IMR-90 (cell line): ENCODE measurements around the gene PIAS1. TPM values are rescaled to one million over a fixed set of nuclear protein-coding genes. Genes with fewer than 3 reads are reported as not detected.

Experiments
- ATAC-seq: fragments of 200-7000 bp; cut with Tn5 transposase; 2 replicates; pipeline ENCODE4 v1.9.1; 2020; ENCODE audit warnings: low read depth, mild to moderate bottlenecking, moderate library complexity
- BruUV-seq: library from RNA; stranded (reverse); fragments of 400-500 nt; replicated peaks from 2 replicates; lab custom pipeline; 2021; lab: Mats Ljungman, UMichigan
- CTCF ChIA-PET: fragments of 300-600 bp; formaldehyde crosslinking; extraction: SDS; loops from one replicate; lab custom pipeline; 2021; ENCODE audit warnings: antibody characterized with exemption; lab: Yijun Ruan, JAX
- POLR2A ChIA-PET: fragments of 300-600 bp; sonication (Branson Sonifier 250); formaldehyde crosslinking; loops from one replicate; lab custom pipeline; 2022; ENCODE audit warnings: antibody characterized with exemption; ENCODE audit not compliant: unreplicated experiment; lab: Charles Lee
- DNase-seq: peaks from one replicate; pipeline ENCODE4 v3.0.0; 2013
- H2AFZ ChIP-seq: replicated peaks from 2 replicates; pipeline ENCODE3; 2013; ENCODE audit warnings: low read length, mild to moderate bottlenecking; ENCODE audit not compliant: poor library complexity
- H2AK5ac ChIP-seq: 2 replicates; pipeline ENCODE4 v1.6.1; 2013; ENCODE audit warnings: low read depth, low read length, inconsistent platforms
- H2AK9ac ChIP-seq: replicated peaks from 2 replicates; pipeline ENCODE3; 2013; ENCODE audit warnings: mild to moderate bottlenecking, low read depth, low read length, moderate library complexity; ENCODE audit not compliant: poor library complexity
- H2BK120ac ChIP-seq: 2 replicates; pipeline ENCODE4 v1.6.1; 2013; ENCODE audit warnings: low read depth, low read length, inconsistent platforms
- H2BK15ac ChIP-seq: 3 replicates; pipeline ENCODE4 v1.6.1; 2013; ENCODE audit warnings: low read depth, low read length, inconsistent platforms
- H2BK20ac ChIP-seq: 2 replicates; pipeline ENCODE4 v1.6.1; 2013; ENCODE audit warnings: low read depth, mild to moderate bottlenecking, inconsistent platforms, low read length, moderate library complexity
- H2BK5ac ChIP-seq: 2 replicates; pipeline ENCODE4 v1.6.1; 2013; ENCODE audit warnings: mild to moderate bottlenecking, low read depth, low read length, inconsistent platforms; ENCODE audit not compliant: poor library complexity, severe bottlenecking
- H3K14ac ChIP-seq: replicated peaks from 2 replicates; pipeline ENCODE4 v1.6.1; 2013; ENCODE audit warnings: low read depth, low read length, inconsistent platforms
- H3K18ac ChIP-seq: 2 replicates; pipeline ENCODE4 v1.6.1; 2013; ENCODE audit warnings: low read depth, low read length, control low read depth
- H3K23ac ChIP-seq: 2 replicates; pipeline ENCODE4 v1.6.1; 2013; ENCODE audit warnings: low read depth, low read length, inconsistent platforms
- H3K27ac ChIP-seq: 2 replicates; pipeline ENCODE4 v1.5.1; 2013; ENCODE audit warnings: mild to moderate bottlenecking, control low read depth, low read length; ENCODE audit not compliant: insufficient read depth
- H3K27me3 ChIP-seq: 2 replicates; pipeline ENCODE4 v1.6.1; 2013; ENCODE audit warnings: low read length; ENCODE audit not compliant: control insufficient read depth, insufficient read depth
- H3K36me3 ChIP-seq: 2 replicates; pipeline ENCODE4 v1.6.1; 2013; ENCODE audit warnings: low read length, mixed read lengths; ENCODE audit not compliant: control insufficient read depth, insufficient read depth
- H3K4ac ChIP-seq: 2 replicates; pipeline ENCODE4 v1.6.1; 2013; ENCODE audit warnings: low read depth, low read length, inconsistent platforms
- H3K4me1 ChIP-seq: 2 replicates; pipeline ENCODE4 v1.6.1; 2013; ENCODE audit warnings: low read length, mixed read lengths; ENCODE audit not compliant: control insufficient read depth, insufficient read depth
- H3K4me2 ChIP-seq: 2 replicates; pipeline ENCODE4 v1.6.1; 2013; ENCODE audit warnings: low read depth, mild to moderate bottlenecking, control low read depth, low read length, moderate library complexity
- H3K4me3 ChIP-seq: 2 replicates; pipeline ENCODE4 v1.5.1; 2013; ENCODE audit warnings: low read depth, mild to moderate bottlenecking, control low read depth, low read length, moderate library complexity; ENCODE audit not compliant: insufficient read depth
- H3K56ac ChIP-seq: 2 replicates; pipeline ENCODE4 v1.6.1; 2013; ENCODE audit warnings: low read length, inconsistent platforms; ENCODE audit not compliant: insufficient read depth; ENCODE audit errors: extremely low read depth
- H3K79me1 ChIP-seq, 2 experiments: 2 replicates each; pipeline ENCODE4 v1.6.1; 2013; ENCODE audit warnings: low read length in 2 of 2, inconsistent platforms in 1 of 2, low read depth in 1 of 2
- H3K9ac ChIP-seq: 2 replicates; pipeline ENCODE4 v1.6.1; 2013; ENCODE audit warnings: low read depth, low read length, control low read depth
- H3K9me1 ChIP-seq: 2 replicates; pipeline ENCODE4 v1.6.1; 2013; ENCODE audit warnings: low read length, inconsistent platforms; ENCODE audit not compliant: insufficient read depth
- H3K9me3 ChIP-seq: 2 replicates; pipeline ENCODE4 v1.6.1; 2013; ENCODE audit warnings: low read length; ENCODE audit not compliant: control insufficient read depth, insufficient read depth
- H4K20me1 ChIP-seq: 2 replicates; pipeline ENCODE4 v1.6.1; 2013; ENCODE audit warnings: low read length, inconsistent platforms; ENCODE audit not compliant: insufficient read depth
- H4K5ac ChIP-seq: 2 replicates; pipeline ENCODE4 v1.6.1; 2013; ENCODE audit warnings: mild to moderate bottlenecking, low read depth, low read length, control low read depth
- H4K8ac ChIP-seq, 2 experiments: 2 replicates each; pipeline ENCODE4 v1.6.1; 2013; ENCODE audit warnings: low read depth in 2 of 2, low read length in 2 of 2, control low read depth in 1 of 2, inconsistent platforms in 1 of 2
- H4K91ac ChIP-seq: 2 replicates; pipeline ENCODE4 v1.6.1; 2013; ENCODE audit warnings: low read depth, low read length, inconsistent platforms; ENCODE audit not compliant: insufficient read depth
- BHLHE40 ChIP-seq: fragments of 150-350 bp; IDR thresholded peaks from 2 replicates; pipeline ENCODE4 v1.6.1; 2016; ENCODE audit warnings: mild to moderate bottlenecking, low read depth, low read length
- CEBPB ChIP-seq: IDR thresholded peaks from 2 replicates; pipeline ENCODE4 v1.6.1; 2012; ENCODE audit warnings: low read depth, low read length, improper control_type of control experiment
- CHD1 ChIP-seq: IDR thresholded peaks from 2 replicates; pipeline ENCODE4 v1.6.1; 2012; ENCODE audit warnings: low read depth, low read length, improper control_type of control experiment
- FOS ChIP-seq: fragments of 150-350 bp; IDR thresholded peaks from 2 replicates; pipeline ENCODE4 v1.6.1; 2016; ENCODE audit warnings: low read depth, low read length
- MAFK ChIP-seq: IDR thresholded peaks from 2 replicates; pipeline ENCODE4 v1.6.1; 2012; ENCODE audit warnings: low read depth, low read length, improper control_type of control experiment
- MAZ ChIP-seq: IDR thresholded peaks from 2 replicates; pipeline ENCODE4 v1.6.1; 2012; ENCODE audit warnings: low read depth, mild to moderate bottlenecking, low read length, improper control_type of control experiment, moderate library complexity, borderline replicate concordance
- MXI1 ChIP-seq: IDR thresholded peaks from 2 replicates; pipeline ENCODE4 v1.6.1; 2012; ENCODE audit warnings: low read depth, mild to moderate bottlenecking, low read length, moderate library complexity, borderline replicate concordance
- NFE2L2 ChIP-seq: fragments of 150-350 bp; IDR thresholded peaks from 2 replicates; pipeline ENCODE4 v1.6.1; 2016; ENCODE audit warnings: low read depth, mild to moderate bottlenecking, low read length
- RAD21 ChIP-seq: IDR thresholded peaks from 2 replicates; pipeline ENCODE4 v1.6.1; 2012; ENCODE audit warnings: low read length, improper control_type of control experiment
- RCOR1 ChIP-seq: IDR thresholded peaks from 2 replicates; pipeline ENCODE4 v1.6.1; 2012; ENCODE audit warnings: mild to moderate bottlenecking, low read length, improper control_type of control experiment; ENCODE audit not compliant: insufficient replicate concordance
- RFX5 ChIP-seq: IDR thresholded peaks from 2 replicates; pipeline ENCODE4 v1.8.0; 2012; ENCODE audit warnings: low read depth, mild to moderate bottlenecking, low read length, moderate library complexity
- SMC3 ChIP-seq: fragments of 150-350 bp; IDR thresholded peaks from 2 replicates; pipeline ENCODE4 v1.6.1; 2016; ENCODE audit warnings: low read depth, mild to moderate bottlenecking, antibody characterized with exemption, low read length, moderate library complexity
- USF2 ChIP-seq: fragments of 150-350 bp; IDR thresholded peaks from 2 replicates; pipeline ENCODE4 v1.6.1; 2017; ENCODE audit warnings: mild to moderate bottlenecking, antibody characterized with exemption, low read length, low read depth
- WGBS, 2 experiments: methylation state at CpG; one replicate each; pipeline versions ENCODE4 v1.1.5 to v1.1.7; 2013; ENCODE audit warnings: missing lambda C conversion rate in 2 of 2; ENCODE audit not compliant: insufficient read length in 1 of 2; ENCODE audit errors: extremely low coverage in 2 of 2; 5-methylcytosine and 5-hydroxymethylcytosine counted together
- dilution Hi-C: fragments of 300-500 bp; cut with HindIII; formaldehyde crosslinking; loops from one replicate; pipeline ENCODE4 v1.14.3; 2018; ENCODE audit warnings: low sequenced_read_pairs; ENCODE audit not compliant: unreplicated experiment
- in situ Hi-C: fragments of 300-500 bp; cut with MboI; formaldehyde crosslinking; loops from 3 replicates; pipeline ENCODE4 v1.14.3; 2019; ENCODE audit warnings: low sequenced_read_pairs, inconsistent platforms, mixed read lengths
- intact Hi-C: fragments of 100-400 bp; cut with micrococcal nuclease; formaldehyde crosslinking; loops from 2 replicates; pipeline ENCODE4 v1.10.0; 2022
- polyA plus RNA-seq, 3 experiments: library from polyadenylated mRNA; depleted of rRNA; stranded (reverse); fragments of >200 nt; gene quantifications; 2 replicates each; pipeline ENCODE4 v1.2.3, GENCODE V29; 2012; ENCODE audit warnings: low replicate concordance in 1 of 3
- total RNA-seq: library from RNA; depleted of rRNA; stranded (reverse); fragments of >200 nt; gene quantifications from 2 replicates; pipeline ENCODE4 v1.2.3, GENCODE V29; 2012
- TF ChIP-seq, protein P1 (sequence below): conservative IDR thresholded peaks from 2 replicates; pipeline ENCODE4 v1.5.1; 2012; ENCODE audit warnings: mild to moderate bottlenecking, low read depth, low read length, improper control_type of control experiment

The PIAS1 gene
- total and polyA plus RNA-seq, 2 of the 4 experiments (the other 2 are of a cell fraction): 20.0 to 63.6 TPM

DNA sequence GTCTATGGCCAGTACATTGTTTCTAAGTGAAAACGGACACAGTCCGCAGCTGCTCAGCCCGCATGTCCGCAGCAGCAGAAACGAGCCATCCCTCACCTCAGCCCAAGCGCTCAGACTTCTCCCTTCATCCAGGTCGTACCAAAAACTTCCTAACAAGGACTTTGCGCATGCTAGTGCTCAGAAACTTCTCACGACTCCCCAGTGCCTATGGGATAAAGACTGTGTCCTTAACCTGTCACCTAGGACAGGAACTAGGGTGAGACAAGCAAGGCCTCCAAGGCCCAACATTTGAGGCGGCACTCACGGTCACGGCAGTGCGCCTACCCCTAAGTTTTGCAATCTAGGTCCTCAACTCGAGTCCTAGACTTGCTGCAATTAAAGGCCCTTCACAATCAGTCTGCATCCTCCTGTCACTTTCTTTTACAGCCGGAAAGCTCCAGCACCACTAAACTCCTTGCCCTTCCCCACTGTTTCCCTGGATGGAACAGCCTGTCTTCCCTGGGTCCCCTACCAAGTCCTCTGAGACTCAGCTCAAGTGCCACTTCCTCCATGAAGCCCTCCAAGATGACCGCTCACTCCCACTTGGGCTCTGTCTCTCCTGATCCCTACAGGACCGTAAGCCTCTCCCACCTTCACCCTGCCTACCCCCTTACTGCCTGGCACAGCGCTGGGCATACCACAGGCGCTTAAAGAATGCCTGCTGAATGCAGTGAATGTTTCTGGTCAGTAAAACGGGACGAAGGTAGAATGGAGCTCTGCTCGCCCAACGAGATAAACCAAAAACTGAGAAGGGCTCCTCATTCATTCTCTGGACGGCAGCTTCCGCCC lies 174.2 kb downstream of the PIAS1 start:
- Histone ChIP-seq H2BK5ac (no peak overlapping the region), H2BK20ac (no peak overlapping the region), H4K8ac (peak overlapping the region; percentile 9 to 61; a peak in 1 of 4 replicates), H3K18ac (no peak overlapping the region), H4K5ac (no peak overlapping the region), H3K23ac (peak overlapping the region; percentile 94), H3K79me1 (peaks cover 24 to 52% of the 10 kb centered on the region in 2 experiments), H3K36me3 (no peaks in the 10 kb centered on the region), H2AK9ac (peak overlapping the region; percentile 93), H3K9me1 (peaks cover 24% of the 10 kb centered on the region), H3K9me3 (no peaks in the 10 kb centered on the region), H4K91ac (no peak overlapping the region), H4K20me1 (peaks cover 11% of the 10 kb centered on the region; the same call in 1 of the 2 replicates), H2AFZ (peak overlapping the region; percentile 99), H3K4me1 (peaks cover 8% of the 10 kb centered on the region), H3K27me3 (no peaks in the 10 kb centered on the region), H3K4me2 (peak overlapping the region; percentile 69), H3K4me3 (peak overlapping the region; percentile 94), H3K56ac (0 out of 2 replicates have a peak overlapping the region, but pooled peaks have one; percentile 50), H2BK15ac (no peak overlapping the region), H3K27ac (peak overlapping the region; percentile 18; the same call in 1 of the 2 replicates), H3K14ac (peak overlapping the region; percentile 53), H3K4ac (peak overlapping the region; percentile 60), H3K9ac (peak overlapping the region; percentile 51), H2BK120ac (no peak overlapping the region), H2AK5ac (peak overlapping the region; percentile 23; the same call in 1 of the 2 replicates)
- ATAC-seq (no peak), DNase-seq (no peak)
- in situ Hi-C loops: no loop called here
- BruUV-seq: no TSS peak
- POLR2A ChIA-PET: interaction anchor here (0.6 kb wide), 1 partner anchor 37 kb away, joined by 4 read pairs; no protein-coding TSS in a partner anchor
- CTCF ChIA-PET: no interaction called here
- TF ChIP-seq NFE2L2 (no peak), USF2 (no peak), CHD1 (no peak), SMC3 (no peak), MAZ (no peak), MAFK (no peak), RFX5 (no peak), CEBPB (no peak), RAD21 (no peak), RCOR1 (no peak), BHLHE40 (no peak), MXI1 (no peak), FOS (no peak)
- TF ChIP-seq, protein P1, sequence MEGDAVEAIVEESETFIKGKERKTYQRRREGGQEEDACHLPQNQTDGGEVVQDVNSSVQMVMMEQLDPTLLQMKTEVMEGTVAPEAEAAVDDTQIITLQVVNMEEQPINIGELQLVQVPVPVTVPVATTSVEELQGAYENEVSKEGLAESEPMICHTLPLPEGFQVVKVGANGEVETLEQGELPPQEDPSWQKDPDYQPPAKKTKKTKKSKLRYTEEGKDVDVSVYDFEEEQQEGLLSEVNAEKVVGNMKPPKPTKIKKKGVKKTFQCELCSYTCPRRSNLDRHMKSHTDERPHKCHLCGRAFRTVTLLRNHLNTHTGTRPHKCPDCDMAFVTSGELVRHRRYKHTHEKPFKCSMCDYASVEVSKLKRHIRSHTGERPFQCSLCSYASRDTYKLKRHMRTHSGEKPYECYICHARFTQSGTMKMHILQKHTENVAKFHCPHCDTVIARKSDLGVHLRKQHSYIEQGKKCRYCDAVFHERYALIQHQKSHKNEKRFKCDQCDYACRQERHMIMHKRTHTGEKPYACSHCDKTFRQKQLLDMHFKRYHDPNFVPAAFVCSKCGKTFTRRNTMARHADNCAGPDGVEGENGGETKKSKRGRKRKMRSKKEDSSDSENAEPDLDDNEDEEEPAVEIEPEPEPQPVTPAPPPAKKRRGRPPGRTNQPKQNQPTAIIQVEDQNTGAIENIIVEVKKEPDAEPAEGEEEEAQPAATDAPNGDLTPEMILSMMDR: no peak
- intact Hi-C loops: no loop called here
- dilution Hi-C loops: no loop called here
- 33% methylated on average over 16 of the region's 25 CpGs; no CpG with 5 or more reads in 1 of the 2 experiments for WGBS, 2 experiments
